IMR-90 (cell line): ENCODE measurements around the gene ZNF284.

ENCODE experiments used
- CHD1 ChIP-seq: IDR thresholded peaks from 2 replicates; pipeline ENCODE4 v1.6.1; 2012; ENCODE audit warnings: low read depth, low read length, improper control_type of control experiment
- CTCF ChIP-seq: conservative IDR thresholded peaks from 2 replicates; pipeline ENCODE4 v1.5.1; 2012; ENCODE audit warnings: mild to moderate bottlenecking, low read depth, low read length, improper control_type of control experiment
- MXI1 ChIP-seq: IDR thresholded peaks from 2 replicates; pipeline ENCODE4 v1.6.1; 2012; ENCODE audit warnings: low read depth, mild to moderate bottlenecking, low read length, moderate library complexity, borderline replicate concordance
- POLR2A ChIP-seq: IDR thresholded peaks from 2 replicates; pipeline ENCODE4 v1.6.1; 2012; ENCODE audit warnings: mild to moderate bottlenecking, low read depth, low read length
- RCOR1 ChIP-seq: IDR thresholded peaks from 2 replicates; pipeline ENCODE4 v1.6.1; 2012; ENCODE audit warnings: mild to moderate bottlenecking, low read length, improper control_type of control experiment; ENCODE audit not compliant: insufficient replicate concordance

GRCh38 chr19:44107751-44108150 lies 35.8 kb downstream of the ZNF284 start:
- TF ChIP-seq CTCF = no peak
- no peak for TF ChIP-seq CHD1
- no peak for TF ChIP-seq POLR2A
- TF ChIP-seq RCOR1 = no peak
- TF ChIP-seq MXI1 = no peak
